GM21529 (cell line): Measurements from ENCODE around the gene UBE2D4.

ENCODE experiments used
- ATAC-seq: cut with Tn5 transposase; IDR thresholded peaks from one replicate; pipeline ENCODE4 v1.9.1; 2021; ENCODE audit not compliant: unreplicated experiment

Gene UBE2D4

DNA sequence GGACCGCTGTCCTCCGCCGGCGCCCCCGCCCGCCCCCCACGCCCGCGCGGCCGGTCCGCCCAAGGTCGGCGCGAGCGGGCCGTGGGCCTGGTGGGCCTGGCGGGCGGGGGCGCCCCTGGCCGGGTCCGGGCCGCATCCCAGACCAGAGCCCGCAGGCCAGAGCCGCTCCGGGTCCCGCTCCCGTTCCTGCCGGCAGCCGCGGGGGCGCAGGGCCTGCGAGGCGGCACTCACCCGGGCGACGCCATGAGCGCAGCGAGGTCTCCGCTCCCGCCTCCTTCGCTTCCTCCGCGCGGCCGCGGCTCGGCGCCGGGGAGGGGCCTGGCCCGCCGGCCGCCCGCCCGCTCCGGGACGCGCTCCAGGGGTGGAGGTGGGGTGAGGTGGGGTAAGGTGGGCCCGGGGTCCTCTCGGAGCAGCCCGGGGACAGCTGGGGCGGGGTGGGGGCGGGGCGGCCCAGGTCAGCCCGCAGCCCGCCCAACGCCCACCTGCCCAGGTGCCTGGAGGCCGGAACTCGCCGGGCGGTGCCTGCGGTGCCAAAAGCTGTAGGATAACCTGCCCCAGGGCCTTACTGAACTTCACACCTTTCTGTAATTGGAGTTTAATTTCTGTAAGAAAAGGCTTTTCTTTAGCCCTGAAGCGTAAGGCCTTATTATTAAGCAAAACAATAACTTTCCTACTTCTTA, 19.8 kb upstream of the UBE2D4 start, which contains the start of gene URGCP:
TSS of gene URGCP (minus strand) at position 266 of the 680 bp plus-strand sequence. CDS start at position 245, 21 bp downstream.
- ATAC-seq, result peak; percentile 86

DNA sequence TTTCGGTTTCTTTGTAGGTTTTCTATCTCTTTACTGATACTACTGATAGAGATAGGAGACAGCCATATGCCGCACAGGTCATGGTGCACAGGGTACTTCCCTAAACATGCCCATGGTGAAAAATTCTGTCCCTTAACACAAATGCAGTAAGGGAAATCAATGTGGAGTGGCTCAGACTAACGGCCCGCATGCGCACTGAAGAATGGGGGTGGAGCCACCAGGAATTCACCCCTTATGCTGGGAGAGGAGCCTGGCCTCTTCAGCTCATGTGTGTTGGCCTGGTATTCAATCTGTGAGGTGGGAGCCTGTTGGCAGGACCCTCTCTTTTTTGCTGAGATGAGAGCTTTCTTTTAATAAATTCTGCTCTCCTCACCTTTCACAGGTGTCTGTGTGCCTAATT, 11.4 kb upstream of the UBE2D4 start:
- ATAC-seq, result no peak

DNA sequence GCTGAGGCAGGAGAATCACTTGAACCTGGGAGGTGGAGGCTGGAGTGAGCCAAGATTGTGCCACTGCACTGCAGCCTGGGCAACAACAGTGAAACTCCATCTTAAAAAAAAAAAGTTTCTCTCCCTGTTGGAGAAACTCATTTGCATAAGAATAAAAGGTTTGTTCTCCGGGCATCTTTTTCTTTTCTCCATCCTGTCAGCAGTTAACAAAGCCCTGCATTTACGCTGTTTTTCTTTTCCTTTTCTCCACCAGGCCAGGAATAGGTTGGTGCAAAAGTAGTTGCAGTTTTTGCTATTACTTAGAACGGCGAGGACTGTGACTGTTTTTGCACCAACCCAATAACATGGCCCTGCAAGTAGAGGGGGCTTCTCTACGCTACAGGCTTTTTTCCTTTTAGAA, 10.3 kb upstream of the UBE2D4 start:
- no peak for ATAC-seq

DNA sequence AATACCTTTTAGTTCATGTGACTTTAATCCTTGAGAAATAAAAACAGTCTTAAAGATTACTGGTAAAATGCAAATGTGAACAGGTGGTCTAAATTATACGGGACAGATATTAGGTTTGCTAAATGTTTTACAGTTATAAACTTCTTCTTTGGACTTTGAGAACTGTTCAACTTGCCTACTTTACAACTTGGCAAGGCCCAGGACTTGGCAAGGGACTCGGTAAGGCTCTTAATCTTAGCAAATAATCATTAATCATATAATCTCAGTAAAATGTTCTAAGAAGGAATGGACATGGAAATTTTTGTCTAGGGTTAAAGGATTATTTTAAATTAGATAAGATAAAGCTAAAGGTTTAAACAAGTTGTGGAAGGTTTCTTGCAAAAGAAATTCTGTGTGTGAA, 4.8 kb upstream of the UBE2D4 start:
- no peak for ATAC-seq

DNA sequence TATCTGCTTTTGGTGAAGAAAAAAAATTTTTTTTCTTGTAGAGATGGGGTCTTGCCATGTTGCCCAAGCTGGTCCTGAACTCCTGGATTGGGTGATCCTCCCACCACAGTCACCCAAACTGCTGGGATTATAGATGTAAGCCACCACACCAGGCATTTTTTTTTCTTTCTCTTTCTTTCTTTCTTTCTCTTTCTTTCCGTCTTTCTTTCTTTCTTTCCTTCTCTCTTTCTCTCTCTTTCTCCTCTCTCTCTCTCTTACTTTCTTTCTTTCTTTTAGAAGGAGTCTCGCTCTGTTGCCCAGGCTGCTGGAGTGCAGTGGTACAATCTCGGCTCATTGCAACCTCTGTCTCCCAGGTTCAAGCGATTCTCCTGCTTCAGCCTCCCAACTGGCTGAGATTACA, 3.5 kb upstream of the UBE2D4 start:
- no peak for ATAC-seq

DNA sequence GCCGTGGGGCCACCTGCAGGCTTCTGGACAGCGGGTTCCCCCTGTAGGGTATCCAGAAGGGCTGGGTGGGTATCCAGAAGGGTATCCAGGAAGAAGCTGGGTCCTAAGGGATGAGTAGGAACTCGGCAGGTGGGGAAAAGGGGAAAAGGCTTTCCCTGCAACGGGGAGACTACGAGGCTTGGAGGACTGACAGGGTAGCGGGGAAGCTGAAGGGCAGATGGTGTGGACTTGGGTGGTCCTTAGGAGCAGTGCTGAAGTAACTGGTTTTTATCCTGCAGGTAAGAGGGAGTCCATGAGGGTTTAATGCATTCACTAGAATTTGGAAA, 525 bp downstream of the UBE2D4 start:
- peak; percentile 19 for ATAC-seq

DNA sequence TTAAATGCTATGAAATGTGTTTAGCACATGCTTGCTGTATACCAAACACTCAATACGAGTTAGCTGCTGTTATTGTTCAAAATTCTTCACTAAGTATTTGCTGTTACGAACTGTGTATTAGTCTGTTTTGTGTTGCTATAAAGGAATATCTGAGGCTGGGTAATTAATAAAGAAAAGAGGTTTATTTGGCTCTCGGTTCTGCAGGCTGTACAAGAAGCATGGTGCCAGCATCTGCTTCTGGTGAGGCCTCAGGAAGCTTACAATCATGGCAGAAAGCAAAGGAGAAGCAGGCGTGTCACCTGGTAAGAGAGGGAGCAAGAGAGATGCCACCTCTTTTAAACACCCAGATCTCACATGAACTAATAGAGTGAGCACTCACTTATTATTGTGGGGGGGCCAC, 1.6 kb downstream of the UBE2D4 start:
- ATAC-seq, result no peak

DNA sequence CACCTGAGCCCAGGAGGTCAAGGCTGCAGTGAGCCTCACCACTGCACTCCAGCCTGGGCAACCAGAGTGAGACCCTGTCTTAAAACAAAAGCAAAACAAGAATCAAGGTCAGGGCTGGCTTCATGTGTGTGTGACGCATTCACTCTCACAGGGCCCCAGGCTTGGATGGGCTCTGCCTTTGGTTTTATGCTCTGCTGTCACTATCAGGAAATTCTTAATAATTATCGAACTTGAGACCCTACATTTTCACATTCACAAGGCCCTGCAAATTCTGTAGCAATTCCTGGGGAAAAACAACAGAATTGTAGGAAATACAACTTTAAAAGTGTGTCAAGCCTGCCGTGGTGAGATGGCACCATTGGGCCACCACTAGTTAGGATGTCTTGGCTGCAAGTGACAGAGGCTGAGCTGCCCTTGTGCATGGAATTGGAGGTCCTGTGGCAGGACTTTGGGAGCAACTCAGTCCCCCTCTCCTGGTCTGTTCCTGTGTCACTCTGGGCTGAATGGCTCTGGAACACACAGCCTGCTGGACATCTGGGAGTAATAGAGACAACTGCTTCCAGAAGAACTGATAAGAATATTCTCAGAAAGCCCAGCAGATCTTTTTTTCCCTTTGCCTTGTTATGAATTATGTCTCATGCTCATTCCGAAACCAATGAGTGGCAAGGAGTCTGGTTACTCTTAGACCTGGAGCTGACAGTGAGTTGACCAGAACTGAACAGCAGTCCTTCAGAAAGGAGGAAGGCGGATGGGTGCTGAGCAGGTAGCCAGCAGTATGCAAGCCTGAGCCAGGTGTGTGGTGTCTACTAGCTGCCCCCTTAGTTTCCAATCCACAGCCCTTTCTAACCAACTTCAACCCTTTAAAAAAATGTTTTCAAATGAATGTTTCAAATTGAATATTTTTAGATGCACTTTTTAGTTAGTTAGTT, 3.6 kb downstream of the UBE2D4 start:
- ATAC-seq, result no peak

DNA sequence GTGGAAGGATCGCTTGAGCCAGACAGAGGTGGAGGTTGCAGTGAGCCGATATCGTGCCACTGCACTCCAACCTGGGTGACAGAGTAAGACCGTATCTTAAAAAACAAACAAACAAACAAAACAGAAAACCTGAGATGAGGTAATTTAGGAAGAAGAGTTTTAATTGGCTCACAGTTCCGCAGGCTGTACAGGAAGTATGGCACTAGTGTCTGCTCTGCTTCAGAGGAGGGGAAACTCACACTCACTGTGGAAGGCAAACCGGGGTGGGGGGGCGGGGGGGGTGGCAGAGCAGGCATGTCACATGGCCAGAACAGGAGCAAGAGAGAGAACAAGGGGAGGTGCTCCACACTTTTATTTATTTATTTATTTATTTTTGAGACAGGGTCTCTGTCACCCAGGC, 5.1 kb downstream of the UBE2D4 start:
- no peak for ATAC-seq

DNA sequence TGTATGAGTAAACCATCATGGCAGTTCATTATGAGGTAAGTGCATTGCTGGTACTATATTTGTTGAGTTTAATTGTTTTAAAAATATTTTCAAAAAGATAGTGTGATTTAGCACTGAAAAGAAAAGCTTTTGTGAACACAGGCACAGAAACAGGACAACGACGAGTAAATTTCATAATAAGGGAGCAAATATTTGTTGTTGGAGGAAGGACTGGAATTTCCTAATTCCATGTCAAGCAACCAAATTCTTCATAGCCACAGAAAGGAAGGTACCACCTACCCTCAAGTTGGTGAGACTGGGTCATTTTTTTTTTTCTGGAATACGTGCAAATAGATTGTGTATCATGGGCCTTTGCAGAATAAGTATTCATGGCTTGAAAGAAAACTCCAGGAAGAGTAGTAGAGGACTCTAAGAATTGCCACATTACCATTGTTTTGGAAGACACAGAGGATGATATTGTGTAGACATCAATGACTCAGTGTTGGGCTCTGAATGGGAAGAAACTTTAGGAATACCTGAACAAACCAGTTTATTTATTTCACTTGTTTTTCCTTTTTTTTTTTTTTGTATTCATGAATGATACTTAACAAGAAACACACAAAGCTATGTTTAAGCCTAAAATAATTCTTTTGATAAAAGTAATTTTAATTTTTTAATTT, 7.8 kb downstream of the UBE2D4 start:
- no peak for ATAC-seq

DNA sequence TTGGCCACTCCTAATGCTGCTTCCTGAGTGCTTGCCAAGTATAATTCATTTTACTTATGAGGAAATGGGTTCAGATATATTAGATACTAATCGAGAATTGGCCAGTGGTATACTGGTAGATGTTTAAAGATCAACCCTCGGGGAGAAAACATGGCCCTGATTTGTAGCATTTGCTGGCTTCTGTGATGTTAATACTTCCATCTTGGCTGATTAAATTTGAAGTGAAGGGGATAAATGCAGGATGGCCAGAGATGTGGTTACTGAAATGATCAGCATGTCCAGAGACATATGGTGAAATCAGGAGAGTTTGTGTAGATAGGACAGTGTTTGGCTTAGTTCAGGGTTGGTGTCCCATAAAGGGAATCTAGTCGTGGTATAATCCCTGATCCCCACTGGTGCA, 11.2 kb downstream of the UBE2D4 start:
- ATAC-seq, result no peak

DNA sequence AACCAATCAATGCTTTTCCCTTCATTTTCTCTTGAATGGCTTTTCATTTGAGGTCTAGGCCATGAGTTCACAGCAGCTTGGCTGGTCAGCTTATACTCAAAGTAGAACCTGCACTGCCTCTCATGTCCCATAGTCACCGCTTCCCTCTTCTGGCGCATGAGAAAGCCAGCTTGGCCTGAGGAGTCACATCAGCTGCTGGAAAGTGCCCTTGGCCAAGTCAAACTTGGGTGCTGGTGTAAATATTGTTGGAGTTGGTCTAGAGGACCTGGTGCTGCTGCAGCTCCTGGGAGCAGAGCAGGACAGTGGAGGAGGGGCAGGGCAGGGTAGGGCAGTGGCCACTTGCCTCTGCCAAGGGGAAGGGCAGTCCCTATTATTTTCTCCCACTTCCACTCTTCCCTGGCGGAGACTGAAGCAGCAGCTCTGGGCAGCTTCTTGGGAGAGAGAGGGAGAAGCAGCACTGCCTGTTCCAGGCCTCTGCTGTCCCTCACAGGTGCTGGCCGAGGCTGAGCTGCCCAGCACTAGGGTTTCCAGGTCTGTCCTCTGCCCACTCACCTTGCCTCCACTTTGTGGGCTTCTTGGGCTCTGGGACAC, 12.8 kb downstream of the UBE2D4 start:
- no peak for ATAC-seq

DNA sequence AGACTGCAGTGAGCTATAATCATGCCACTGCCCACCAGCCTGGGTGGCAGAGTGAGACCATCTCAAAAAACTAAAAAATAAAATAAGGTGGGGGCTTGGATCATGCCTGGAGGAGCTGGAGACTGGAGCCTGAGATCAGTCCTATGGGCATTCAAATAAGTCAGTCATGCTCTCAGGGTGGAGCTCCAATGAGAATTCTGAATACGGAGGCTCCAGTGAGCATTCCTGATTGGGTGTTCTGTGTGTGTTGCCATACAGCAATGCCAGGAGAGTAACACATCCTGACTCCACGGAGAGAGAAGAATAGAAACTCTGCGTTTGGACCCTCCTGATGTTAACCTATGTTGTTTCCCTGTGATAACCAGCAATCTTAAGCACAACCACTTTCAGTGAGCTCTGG, 16.0 kb downstream of the UBE2D4 start:
- ATAC-seq, result no peak

DNA sequence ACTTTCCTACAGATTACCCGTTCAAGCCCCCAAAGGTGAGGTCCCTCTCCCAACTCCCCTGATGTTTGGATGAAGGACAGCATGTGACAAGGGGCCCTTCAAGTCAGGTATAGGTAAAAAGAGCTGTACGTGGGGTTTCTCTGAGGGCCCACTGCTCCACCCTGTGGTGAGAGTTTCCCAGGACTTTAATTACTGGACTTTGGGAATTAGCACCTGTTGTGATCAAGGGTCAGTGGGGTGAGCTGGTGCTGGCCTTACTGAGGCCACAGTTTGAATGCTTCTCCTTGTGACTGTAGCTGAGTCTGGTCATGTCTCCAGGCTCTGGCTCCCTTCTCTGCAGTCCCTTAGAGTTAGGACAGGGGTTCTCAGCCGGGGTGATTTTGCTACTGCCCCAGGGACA, 16.8 kb downstream of the UBE2D4 start:
- no peak for ATAC-seq

DNA sequence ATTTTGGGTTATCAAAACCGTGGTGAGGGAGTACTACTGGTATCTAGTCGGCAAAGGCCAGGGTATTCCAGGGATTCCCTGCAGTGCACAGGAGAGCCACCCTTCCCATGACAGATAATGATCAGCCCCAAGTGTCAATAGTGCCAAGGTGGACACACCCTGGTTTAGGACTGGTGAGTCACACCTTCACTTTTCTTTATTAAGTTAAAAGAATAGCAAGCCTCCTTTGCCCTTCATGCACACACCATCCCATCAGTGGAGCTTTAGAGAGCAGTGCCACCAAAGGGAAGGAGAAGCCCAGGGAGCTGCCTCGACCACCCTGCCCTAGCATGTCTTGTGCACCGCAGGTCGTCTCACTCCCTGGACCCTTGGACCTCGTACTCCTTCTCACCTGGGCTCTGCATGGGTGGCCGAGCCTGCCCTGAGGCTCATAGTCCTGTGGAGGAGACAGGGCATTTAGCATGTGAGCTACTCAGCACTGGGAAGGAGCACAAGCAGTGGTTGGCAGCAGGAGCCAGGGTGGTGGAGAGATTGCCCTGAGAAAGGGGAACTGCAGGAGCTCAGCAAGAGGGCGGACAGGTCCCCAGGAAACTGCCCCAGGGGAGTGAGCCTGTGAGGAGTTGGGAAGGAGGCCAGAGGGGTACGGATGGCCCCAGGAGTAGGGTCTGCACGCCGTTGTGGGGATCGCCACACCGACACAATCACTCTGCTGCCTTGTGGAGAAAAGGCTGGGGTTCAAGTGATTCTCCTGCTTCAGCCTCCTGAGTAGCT, 17.4 kb downstream of the UBE2D4 start:
- no peak for ATAC-seq

DNA sequence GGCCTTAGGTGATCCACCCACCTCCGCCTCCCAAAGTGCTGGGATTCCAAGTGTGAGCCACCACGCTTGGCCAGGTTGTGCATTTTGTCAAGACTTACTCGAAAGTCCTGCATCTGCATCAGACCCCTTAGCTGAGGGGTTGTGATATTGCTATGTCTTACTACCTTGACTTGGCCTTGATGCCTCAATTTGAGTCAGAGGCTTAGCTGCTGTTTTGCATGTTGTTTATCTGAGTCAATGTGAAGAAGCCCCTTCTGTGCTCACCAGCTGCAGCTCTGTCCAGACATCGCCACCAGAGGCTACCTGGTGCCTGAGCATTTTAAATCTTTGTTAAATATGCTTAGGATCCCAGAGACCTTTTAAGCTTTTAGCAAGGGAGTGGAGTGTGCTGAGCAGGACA, 18.1 kb downstream of the UBE2D4 start:
- ATAC-seq, result no peak

DNA sequence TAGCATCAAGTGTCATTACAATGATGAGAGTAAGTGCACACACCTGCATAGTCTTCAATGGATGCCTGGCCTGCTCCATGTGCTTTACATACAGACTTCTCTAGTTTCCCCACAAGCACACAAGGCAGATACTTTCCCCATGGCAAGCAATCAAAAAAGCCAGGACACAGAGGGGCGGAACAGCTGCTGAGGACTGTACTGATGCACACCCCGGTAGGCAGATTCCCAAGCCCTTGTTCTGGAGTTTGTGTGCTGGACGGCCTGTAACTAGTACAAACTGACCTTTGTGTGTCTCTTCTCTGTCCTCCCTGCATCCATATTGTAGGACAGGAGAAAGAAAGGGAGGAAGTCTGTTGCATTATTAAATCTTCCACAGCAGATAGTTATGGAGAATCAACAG, 25.8 kb downstream of the UBE2D4 start:
- ATAC-seq, result no peak

DNA sequence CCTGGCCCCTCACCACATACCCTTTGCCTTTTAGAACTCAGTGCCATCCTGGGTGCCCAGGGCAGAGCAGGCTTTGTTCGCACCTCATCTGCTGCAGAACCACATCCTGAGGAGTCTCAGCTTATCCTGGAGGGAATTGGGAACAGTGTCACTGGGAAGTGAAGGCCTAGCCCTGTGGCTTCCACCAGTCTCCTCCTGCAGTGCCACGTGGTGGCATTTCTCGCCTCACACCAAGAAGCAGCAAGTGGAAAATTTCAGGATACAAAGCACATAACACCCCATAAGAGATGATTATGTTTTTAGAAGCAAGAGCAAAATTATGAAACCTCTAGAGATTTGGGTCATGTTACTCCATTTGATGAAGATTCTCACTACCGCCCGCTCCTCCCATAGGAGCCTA, 26.8 kb downstream of the UBE2D4 start:
- no peak for ATAC-seq

DNA sequence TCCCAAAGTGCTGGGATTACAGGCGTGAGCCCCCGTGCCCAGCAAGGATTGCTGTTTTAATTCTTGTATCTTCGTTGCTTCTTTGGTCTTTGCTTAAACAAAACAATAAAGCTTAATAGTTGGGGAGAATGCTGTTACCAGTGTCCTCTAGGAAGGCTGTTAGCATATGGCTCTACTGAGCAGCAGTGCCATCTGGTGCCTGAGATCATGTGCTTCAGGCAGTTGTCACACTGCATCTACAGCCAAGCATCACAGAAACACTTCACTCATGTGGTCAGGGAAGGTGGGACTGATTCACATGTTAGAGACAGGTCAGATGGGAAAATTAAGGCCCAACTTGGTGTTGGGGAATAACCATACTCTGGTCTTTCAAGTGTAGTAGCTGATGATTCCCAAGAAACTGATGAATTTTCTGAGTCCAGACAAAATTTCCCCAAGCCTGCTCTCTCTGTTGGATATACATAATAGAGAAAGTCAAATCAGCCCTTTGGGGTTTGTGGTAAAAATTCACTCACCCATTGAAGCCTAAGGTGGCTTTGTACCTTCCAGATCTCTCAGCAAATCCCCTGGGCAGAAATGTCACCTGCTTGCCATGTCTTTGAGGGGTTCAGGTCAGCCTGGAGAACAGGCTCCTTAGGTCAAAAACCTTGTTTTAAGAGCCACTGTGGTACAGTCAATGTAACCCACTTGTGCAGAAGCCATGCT, 28.4 kb downstream of the UBE2D4 start:
- peak; percentile 77 for ATAC-seq

DNA sequence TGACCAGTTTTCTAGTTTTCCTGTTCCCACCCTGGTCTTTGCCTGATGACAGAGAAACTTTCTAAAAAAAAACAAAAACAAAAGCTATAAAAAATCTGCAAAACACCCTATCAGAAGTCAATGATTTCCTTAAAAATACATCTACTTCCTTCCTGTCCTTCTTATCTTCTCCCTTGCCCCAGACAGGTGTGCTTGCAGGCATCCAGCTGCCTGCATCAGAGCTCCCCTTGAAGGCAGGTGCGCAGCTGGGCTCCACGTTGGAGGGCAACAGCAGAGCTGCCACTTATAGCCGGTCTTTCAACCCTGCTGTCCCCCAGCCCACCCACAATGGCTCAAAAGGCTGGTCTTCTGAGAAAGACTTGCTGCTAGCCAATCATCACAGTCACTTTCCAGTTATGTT, 29.8 kb downstream of the UBE2D4 start:
- no peak for ATAC-seq
